Thymus (tissue), 14 donors: Measurements from ENCODE around the gene TICRR. TPM values are rescaled to one million over a fixed set of nuclear protein-coding genes. Genes with fewer than 3 reads are reported as not detected.

Experiments
- DNase-seq, 9 donors: peaks; one replicate each; pipeline ENCODE4 v3.0.0-alpha.2; 2013; ENCODE audit warnings: low spot score in 9 of 9, low read depth in 6 of 9, missing footprints in 1 of 9
- H3K27ac ChIP-seq, 2 donors: one replicate each; pipeline ENCODE4 v1.5.1; 2013; ENCODE audit warnings: control low read depth in 1 of 2, low read depth in 1 of 2, low read length in 1 of 2, mild to moderate bottlenecking in 1 of 2, moderate library complexity in 1 of 2
- H3K27me3 ChIP-seq, 2 donors: one replicate each; pipeline ENCODE4 v1.5.1; 2013; ENCODE audit warnings: low read length in 1 of 2; ENCODE audit not compliant: control insufficient read depth in 2 of 2, insufficient read depth in 1 of 2
- H3K36me3 ChIP-seq, 2 donors: one replicate each; pipeline ENCODE4 v1.5.1; 2013; ENCODE audit warnings: low read length in 1 of 2, mild to moderate bottlenecking in 1 of 2, moderate library complexity in 1 of 2; ENCODE audit not compliant: control insufficient read depth in 2 of 2, insufficient read depth in 2 of 2
- H3K4me1 ChIP-seq, 2 donors: one replicate each; pipeline ENCODE4 v1.5.1; 2013; ENCODE audit warnings: low read length in 2 of 2; ENCODE audit not compliant: control insufficient read depth in 2 of 2, insufficient read depth in 2 of 2
- H3K4me3 ChIP-seq, 2 donors: one replicate each; pipeline ENCODE4 v1.5.1; 2013; ENCODE audit warnings: low read length in 2 of 2, control low read depth in 1 of 2, mild to moderate bottlenecking in 1 of 2
- H3K9me3 ChIP-seq, 2 donors: one replicate each; pipeline ENCODE4 v1.5.1; 2013; ENCODE audit warnings: low read length in 1 of 2, mild to moderate bottlenecking in 1 of 2; ENCODE audit not compliant: control insufficient read depth in 2 of 2, insufficient read depth in 1 of 2
- WGBS: extraction: QIAGEN DNeasy Blood & Tissue Kit; methylation state at CpG from one replicate; pipeline ENCODE4 v1.1.7; 2013; 5-methylcytosine and 5-hydroxymethylcytosine counted together
- long read RNA-seq, 10 donors: transcript quantifications; one replicate each; lab custom pipeline, GENCODE V29; 2026
- polyA plus RNA-seq: library from polyadenylated mRNA; stranded (reverse); fragments of 200-250 nt; gene quantifications from one replicate; pipeline ENCODE4 v1.2.3, GENCODE V29; 2013
- total RNA-seq: library from RNA; stranded (reverse); fragments of 120-200 nt; gene quantifications from one replicate; pipeline ENCODE4 v1.2.4, GENCODE V29; 2013
- donor health status: healthy.

TICRR gene, protein sequence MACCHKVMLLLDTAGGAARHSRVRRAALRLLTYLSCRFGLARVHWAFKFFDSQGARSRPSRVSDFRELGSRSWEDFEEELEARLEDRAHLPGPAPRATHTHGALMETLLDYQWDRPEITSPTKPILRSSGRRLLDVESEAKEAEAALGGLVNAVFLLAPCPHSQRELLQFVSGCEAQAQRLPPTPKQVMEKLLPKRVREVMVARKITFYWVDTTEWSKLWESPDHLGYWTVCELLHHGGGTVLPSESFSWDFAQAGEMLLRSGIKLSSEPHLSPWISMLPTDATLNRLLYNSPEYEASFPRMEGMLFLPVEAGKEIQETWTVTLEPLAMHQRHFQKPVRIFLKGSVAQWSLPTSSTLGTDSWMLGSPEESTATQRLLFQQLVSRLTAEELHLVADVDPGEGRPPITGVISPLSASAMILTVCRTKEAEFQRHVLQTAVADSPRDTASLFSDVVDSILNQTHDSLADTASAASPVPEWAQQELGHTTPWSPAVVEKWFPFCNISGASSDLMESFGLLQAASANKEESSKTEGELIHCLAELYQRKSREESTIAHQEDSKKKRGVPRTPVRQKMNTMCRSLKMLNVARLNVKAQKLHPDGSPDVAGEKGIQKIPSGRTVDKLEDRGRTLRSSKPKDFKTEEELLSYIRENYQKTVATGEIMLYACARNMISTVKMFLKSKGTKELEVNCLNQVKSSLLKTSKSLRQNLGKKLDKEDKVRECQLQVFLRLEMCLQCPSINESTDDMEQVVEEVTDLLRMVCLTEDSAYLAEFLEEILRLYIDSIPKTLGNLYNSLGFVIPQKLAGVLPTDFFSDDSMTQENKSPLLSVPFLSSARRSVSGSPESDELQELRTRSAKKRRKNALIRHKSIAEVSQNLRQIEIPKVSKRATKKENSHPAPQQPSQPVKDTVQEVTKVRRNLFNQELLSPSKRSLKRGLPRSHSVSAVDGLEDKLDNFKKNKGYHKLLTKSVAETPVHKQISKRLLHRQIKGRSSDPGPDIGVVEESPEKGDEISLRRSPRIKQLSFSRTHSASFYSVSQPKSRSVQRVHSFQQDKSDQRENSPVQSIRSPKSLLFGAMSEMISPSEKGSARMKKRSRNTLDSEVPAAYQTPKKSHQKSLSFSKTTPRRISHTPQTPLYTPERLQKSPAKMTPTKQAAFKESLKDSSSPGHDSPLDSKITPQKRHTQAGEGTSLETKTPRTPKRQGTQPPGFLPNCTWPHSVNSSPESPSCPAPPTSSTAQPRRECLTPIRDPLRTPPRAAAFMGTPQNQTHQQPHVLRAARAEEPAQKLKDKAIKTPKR (N-terminal part only)
- 3.5 TPM for total RNA-seq
- 0.32 TPM for polyA plus RNA-seq
- long read RNA-seq, donor 1, result 0 reads
- long read RNA-seq, donor 2, result 0 reads
- long read RNA-seq, donor 3, result 0 reads
- long read RNA-seq, donor 4, result 0 reads
- long read RNA-seq, donor 5, partial matches to known transcripts, result 0 of 1 reads
- long read RNA-seq, donor 5, other reads (novel, unspliced or antisense), result 0 of 1 reads
- long read RNA-seq, donor 6, partial matches to known transcripts, result 0 of 1 reads
- long read RNA-seq, donor 6, other reads (novel, unspliced or antisense), result 0 of 1 reads
- long read RNA-seq, donor 7, result 0 reads
- long read RNA-seq, donor 8, result 0 reads
- long read RNA-seq, donor 9, result 0 reads
- long read RNA-seq, donor 10, result 0 reads

DNA sequence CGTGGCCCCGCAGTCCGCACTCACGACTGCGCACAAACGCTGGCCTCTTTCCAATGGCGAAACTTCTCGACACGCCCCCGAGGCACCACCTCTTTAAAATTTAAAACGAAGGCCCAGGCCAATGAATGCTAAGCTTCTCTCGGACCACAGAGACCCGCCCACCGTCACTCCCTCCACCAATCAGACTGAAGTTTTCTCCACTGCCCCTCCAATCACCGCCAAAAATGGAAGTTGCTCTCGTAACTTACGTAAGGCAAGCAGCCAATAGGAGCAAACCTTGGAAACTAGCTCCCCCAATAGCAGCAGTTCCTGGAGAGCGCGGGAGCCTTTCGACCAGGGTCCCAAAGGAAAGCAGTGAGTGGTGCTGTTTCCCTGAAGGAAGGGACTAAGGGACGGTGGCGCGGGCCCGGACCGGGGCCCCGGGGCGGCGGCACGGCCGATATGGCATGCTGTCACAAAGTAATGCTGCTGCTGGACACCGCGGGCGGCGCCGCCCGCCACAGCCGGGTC is at the start of gene TICRR:
TSS of gene TICRR (plus strand) at position 324 of the 510 bp plus-strand sequence. CDS start at position 442, 118 bp downstream.
- Histone ChIP-seq H3K36me3 (peaks cover 0 to 10% of the 10 kb centered on the region in 2 donors), H3K4me1 (peaks cover 7 to 15% of the 10 kb centered on the region in 2 donors), H3K27ac (peak within 1 kb of the TSS in 1 of 2 donors; percentile 32), H3K9me3 (no peaks in the 10 kb centered on the region), H3K27me3 (peaks cover 0 to 2% of the 10 kb centered on the region in 2 donors), H3K4me3 (peak within 1 kb of the TSS; percentile 70 to 75)
- WGBS, result under 1% methylated on average over 37 of the region's 37 CpGs
- DNase-seq, result peak; percentile 94 to 100 (median 97)

DNA sequence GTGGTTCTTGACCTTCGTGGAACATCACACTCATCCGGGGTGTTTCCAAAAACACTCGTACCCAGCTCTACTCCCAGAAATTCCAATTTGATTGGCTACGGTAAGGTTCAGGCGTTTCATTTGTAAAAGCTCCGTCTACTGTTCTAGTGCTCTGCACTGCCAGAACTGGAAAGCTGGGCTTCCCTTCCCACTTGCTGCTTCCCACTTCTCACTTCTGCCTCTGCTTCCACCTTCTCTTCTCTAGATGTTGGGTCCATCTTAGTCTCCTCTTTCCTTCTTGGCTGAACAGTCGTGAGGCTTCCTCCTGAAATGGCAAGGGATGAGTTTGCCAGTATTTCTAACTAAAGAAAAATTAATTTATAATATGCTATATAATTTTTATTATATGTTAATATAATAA is 49.1 kb upstream of the TICRR start:
- WGBS, result 96% methylated on average over 7 of the region's 7 CpGs
- no peaks in the 10 kb centered on the region for H3K4me1 ChIP-seq

DNA sequence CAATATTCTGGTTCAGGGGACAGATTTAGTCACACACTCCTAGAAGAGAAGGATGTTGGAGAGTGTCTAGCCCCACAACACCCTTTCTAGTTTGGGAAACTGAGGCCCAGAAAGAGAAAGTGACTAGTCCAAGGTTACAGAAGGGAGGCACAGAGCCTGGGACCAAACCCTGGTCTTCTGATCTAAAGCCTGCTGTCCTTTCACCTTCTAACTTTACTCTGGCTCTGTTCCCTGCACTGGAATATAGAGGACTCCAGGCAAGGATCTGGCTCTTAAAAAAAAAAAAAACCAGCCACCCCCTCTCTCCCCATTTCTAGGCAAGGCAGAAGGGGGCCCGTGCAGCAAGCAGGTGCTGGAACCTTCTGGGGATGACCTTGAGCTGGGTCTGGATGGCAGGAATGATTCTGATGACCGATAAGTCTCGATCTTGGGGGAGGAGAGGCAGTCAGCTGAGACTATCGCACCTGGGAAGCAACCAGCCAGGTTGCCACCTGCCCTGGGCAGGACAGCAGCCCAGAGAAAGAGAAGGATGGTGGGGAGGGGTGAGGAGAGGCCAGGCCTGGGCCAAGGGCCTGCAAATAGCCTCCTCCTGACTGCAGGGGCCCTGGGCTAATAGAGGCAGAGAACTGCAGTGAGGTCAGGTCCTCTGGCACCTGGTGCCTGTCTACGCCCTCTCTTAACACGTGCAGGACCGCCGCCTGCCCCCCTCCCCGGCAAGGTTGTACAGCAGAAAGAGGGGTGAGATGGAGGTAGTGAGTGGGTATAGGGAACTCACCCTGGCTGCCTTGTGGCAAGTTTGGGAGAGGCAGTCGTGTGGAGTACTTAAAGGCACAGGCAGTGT is 48.4 kb upstream of the TICRR start:
- H3K4me3 ChIP-seq, result no peak overlapping the region
- H3K27me3 ChIP-seq, result peaks cover 0 to 3% of the 10 kb centered on the region in 2 donors
- no peaks in the 10 kb centered on the region for H3K9me3 ChIP-seq
- H3K27ac ChIP-seq, result no peak overlapping the region
- H3K36me3 ChIP-seq, result no peaks in the 10 kb centered on the region
- no peaks in the 10 kb centered on the region for H3K4me1 ChIP-seq
- DNase-seq, result no peak
- 91% methylated on average over 10 of the region's 10 CpGs for WGBS

More for the DNA sequence above, 49.1 kb upstream of the TICRR start:
- Histone ChIP-seq H3K27ac (no peak overlapping the region), H3K4me3 (no peak overlapping the region), H3K9me3 (no peaks in the 10 kb centered on the region), H3K36me3 (no peaks in the 10 kb centered on the region), H3K27me3 (peaks cover 0 to 3% of the 10 kb centered on the region in 2 donors)
- DNase-seq, result no peak

DNA sequence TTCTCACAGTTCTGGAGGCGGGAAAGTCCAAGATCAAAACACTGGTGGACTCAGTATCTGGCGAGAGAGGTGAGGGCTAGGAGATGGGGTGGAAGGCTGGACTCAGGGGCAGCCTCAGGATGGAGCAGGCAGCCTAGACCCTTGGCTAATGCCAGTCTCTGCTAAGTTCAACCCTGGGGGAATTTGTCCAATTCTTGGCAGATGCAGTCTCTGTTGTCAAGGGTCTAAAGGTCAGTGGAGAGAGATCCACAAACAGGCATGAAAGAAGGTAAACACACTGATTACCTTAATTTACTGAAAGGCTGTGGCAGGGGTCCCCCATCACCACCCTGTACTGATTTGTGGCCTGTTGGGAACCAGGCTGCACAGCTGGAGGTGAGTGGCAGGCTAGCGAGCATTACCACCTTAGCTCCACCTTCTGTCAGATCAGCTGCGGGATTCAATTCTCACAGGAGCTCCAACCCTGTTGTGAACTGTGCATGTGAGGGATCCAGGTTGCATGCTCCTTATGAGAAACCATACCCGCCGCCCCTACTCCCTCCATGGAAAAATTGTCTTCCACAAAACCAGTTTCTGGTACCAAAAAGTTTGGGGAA is 46.4 kb upstream of the TICRR start:
- H3K27me3 ChIP-seq, result no peaks in the 10 kb centered on the region
- no peaks in the 10 kb centered on the region for H3K9me3 ChIP-seq
- H3K36me3 ChIP-seq, result no peaks in the 10 kb centered on the region
- DNase-seq, result no peak
- H3K4me3 ChIP-seq, result no peak overlapping the region
- 90% methylated on average over 6 of the region's 6 CpGs for WGBS
- H3K4me1 ChIP-seq, result no peaks in the 10 kb centered on the region
- no peak overlapping the region for H3K27ac ChIP-seq

DNA sequence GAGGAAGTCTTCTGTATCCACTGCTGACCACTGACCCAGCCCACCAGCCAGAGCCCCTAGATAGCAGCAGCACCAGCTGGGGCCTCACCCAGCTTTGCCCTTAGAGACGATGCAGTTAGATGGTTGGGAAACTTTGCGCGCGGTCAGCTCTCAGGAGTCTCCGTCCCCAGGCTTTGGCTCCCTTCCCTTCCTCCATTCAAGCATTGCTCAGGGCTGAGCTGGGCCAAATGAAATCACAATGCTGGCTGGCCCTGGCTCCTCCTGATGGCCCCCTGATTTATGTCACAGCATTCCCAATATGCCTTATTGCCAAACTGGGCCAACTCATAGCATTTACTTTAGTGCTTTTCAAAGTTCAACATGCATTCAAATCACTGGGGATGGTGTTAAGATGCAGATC is 44.3 kb upstream of the TICRR start:
- no peaks in the 10 kb centered on the region for H3K9me3 ChIP-seq
- DNase-seq, result no peak
- 94% methylated on average over 5 of the region's 5 CpGs for WGBS
- no peaks in the 10 kb centered on the region for H3K36me3 ChIP-seq
- H3K27me3 ChIP-seq, result no peaks in the 10 kb centered on the region
- no peaks in the 10 kb centered on the region for H3K4me1 ChIP-seq
- H3K27ac ChIP-seq, result no peak overlapping the region
- no peak overlapping the region for H3K4me3 ChIP-seq

DNA sequence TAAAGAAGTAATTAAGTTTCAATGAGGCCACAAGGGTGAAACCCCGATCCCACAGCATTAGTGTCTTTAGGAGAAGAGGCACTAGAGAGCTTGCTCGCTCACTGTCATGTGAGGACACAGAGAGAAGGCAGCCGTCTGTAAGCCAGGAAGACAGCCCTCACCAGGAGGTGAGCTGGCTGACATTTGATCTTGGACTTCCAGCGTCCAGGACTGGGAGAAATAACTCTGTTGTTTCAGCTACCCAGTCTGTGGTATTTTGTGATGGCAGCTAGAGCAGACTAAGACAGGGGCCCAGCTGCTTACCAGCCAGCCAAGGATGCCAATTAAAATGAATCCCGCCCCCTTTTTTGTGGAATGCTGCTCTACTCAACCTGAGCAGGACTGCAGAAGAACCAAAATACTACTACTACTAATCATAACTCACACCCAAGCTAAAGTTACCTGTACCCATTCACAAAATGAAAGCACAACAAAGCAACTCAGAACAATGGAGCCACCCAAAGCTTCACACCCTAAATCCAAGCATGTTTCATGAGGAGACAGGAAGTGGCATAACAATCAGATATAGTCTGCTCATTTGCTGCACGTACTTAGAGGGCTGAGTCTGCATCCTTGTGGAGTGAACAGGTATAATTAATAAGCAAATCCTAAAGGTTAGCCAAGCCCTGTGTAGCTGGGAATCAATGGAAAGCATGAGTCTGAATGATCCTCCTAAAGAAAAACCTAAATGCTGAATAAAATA is 43.3 kb upstream of the TICRR start:
- Histone ChIP-seq H3K27ac (no peak overlapping the region), H3K4me3 (no peak overlapping the region)
- no peak for DNase-seq

DNA sequence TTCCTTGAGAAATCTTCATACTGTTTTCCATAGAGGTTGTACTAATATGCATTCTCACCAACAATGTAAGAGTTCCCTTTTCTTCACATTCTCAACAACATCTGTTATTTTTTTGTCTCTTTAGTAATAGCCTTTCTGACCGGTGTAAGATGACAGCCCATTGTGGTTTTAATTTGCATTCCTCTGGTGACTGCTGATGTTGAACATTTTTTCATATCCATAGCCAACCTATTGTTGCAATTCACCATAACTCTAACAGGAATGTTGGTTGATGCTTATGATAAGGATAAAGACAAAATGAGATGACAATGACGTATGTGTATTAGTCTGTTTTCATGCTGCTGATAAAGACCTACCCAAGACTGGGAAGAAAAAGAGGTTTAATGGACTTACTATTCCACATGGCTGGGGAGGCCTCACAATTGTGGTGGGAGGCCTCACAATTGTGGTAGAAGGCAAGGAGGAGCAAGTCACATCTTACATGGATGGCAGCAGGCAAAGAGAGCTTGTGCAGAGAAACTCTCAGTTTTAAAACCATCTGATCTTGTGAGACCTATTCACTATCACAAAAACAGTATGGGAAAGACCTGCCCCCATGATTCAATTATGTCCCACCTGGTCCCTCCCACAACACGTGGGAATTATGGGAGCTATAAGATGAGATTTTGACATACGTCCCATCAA is 41.3 kb upstream of the TICRR start:
- no peaks in the 10 kb centered on the region for H3K27me3 ChIP-seq
- WGBS, result 89% methylated on average over 4 of the region's 4 CpGs

More for the DNA sequence above, 43.3 kb upstream of the TICRR start:
- no peaks in the 10 kb centered on the region for H3K36me3 ChIP-seq
- WGBS, result 90% methylated on average over 6 of the region's 6 CpGs
- H3K4me1 ChIP-seq, result no peaks in the 10 kb centered on the region
- no peaks in the 10 kb centered on the region for H3K9me3 ChIP-seq
- no peaks in the 10 kb centered on the region for H3K27me3 ChIP-seq

More for the DNA sequence above, 41.3 kb upstream of the TICRR start:
- H3K9me3 ChIP-seq, result no peaks in the 10 kb centered on the region
- no peak overlapping the region for H3K27ac ChIP-seq
- no peak overlapping the region for H3K4me3 ChIP-seq
- H3K4me1 ChIP-seq, result no peaks in the 10 kb centered on the region
- no peak for DNase-seq
- no peaks in the 10 kb centered on the region for H3K36me3 ChIP-seq
